ENCODE measurements around the gene PRF1.

GRCh38 chr10:70560511-70560941, 42.0 kb downstream of the PRF1 start:
- TF ChIP-seq, protein P1, sequence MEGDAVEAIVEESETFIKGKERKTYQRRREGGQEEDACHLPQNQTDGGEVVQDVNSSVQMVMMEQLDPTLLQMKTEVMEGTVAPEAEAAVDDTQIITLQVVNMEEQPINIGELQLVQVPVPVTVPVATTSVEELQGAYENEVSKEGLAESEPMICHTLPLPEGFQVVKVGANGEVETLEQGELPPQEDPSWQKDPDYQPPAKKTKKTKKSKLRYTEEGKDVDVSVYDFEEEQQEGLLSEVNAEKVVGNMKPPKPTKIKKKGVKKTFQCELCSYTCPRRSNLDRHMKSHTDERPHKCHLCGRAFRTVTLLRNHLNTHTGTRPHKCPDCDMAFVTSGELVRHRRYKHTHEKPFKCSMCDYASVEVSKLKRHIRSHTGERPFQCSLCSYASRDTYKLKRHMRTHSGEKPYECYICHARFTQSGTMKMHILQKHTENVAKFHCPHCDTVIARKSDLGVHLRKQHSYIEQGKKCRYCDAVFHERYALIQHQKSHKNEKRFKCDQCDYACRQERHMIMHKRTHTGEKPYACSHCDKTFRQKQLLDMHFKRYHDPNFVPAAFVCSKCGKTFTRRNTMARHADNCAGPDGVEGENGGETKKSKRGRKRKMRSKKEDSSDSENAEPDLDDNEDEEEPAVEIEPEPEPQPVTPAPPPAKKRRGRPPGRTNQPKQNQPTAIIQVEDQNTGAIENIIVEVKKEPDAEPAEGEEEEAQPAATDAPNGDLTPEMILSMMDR (IDR thresholded peaks at IDR 0.05 in 4 of 5, conservative IDR thresholded peaks at IDR 0.05 in 1 of 5), result no peak
- no peak for TF ChIP-seq POLR2A (IDR thresholded peaks at IDR 0.05)

All from gastrocnemius medialis (tissue), 4 donors.